Rectal smooth muscle tissue (tissue), 1 donor: ENCODE measurements around the gene SCGB1C2.

Source experiments
- H3K27ac ChIP-seq: one replicate; pipeline ENCODE4 v1.7.0; 2013; ENCODE audit warnings: low read depth, low read length, inconsistent platforms
- H3K27me3 ChIP-seq: one replicate; pipeline ENCODE4 v1.7.0; 2013; ENCODE audit warnings: low read length; ENCODE audit not compliant: control insufficient read depth, insufficient read depth
- H3K36me3 ChIP-seq: one replicate; pipeline ENCODE4 v1.7.0; 2013; ENCODE audit warnings: low read length; ENCODE audit not compliant: control insufficient read depth, insufficient read depth
- H3K4me1 ChIP-seq: one replicate; pipeline ENCODE4 v1.7.0; 2013; ENCODE audit warnings: low read length; ENCODE audit not compliant: control insufficient read depth, insufficient read depth
- H3K4me3 ChIP-seq: one replicate; pipeline ENCODE4 v1.7.0; 2013; ENCODE audit warnings: low read length
- H3K9ac ChIP-seq: one replicate; pipeline ENCODE4 v1.7.0; 2013; ENCODE audit warnings: low read length

Gene SCGB1C2

DNA sequence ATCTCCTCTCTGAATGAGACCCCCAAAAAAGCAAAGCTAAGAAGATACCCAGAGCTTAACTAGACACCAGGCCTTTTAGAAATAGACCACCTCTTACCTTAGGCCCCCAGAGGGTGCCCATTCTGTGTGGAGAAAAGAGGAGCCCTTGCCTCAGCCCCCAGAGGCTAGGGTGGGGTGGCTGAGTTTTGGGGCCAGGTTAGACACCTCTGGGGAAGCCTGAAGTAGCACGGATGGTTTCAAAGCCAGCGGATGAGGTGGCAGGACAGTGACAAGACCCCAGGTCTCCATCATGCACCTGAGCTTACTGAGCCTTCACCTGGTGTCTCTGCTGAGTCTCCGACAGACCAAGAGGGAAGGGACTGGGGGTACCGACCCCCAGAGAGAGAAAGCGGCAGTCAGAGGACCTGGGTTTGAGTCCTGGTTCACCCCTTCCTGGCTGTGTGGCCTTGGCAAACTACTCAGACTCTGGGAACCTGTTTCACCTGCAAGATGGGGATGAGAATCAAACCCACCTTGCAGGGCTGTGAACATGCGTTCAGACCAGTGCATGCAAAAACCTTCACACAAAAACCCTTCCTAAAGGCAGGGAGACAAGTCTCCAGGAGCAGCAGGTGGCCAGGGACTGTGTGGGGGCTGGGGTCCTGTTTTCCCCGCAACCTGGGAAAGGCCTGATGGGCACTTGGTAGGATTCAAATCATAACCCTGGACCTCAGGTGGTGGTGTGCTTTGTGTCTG, 7.7 kb downstream of the SCGB1C2 start:
- Histone ChIP-seq H3K9ac (no peak overlapping the region), H3K27me3 (no peaks in the 10 kb centered on the region), H3K4me3 (no peak overlapping the region), H3K27ac (no peak overlapping the region), H3K36me3 (no peaks in the 10 kb centered on the region), H3K4me1 (no peaks in the 10 kb centered on the region)

DNA sequence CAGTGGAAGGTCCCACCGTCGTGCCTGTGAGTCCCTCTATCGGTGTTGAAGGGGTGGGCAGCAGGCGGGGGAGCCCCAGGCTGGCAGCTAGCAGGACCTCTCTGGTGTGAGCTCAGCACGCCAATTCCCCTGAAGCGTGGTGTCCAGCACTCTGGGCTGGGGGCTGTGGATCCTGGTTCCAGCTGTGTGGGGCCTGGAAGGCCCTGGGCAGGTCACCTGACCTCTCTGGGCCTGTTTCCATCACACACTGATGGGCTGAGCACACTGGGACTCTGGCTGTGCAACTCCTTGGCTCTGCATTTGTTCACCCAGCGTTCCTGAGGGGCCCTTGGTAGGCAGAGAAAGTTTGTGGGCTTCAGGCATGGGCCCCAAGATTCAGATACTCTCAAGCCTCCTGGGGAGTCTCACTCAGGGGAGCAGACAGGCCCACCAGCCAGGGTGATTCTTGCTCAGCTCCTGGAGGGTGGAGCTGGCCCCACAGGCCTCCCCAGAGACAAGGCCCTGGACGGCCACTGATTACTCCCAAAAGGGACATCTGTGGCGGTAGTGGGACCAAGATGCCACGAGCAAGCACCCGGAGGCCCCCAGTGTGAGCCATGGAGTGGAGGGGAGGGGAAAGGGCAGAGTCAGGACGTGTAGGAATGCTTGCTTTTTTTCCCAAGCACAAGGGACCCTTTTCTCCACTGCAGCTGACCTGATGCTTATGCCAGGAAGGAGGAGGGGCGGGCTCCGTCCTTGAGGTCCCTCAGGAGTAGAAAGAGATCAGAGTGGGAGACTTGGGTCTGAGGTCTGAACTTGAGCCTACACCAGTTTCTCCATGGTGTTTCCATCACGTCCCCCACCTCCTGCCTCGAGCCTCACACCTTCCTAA, 8.5 kb downstream of the SCGB1C2 start:
- Histone ChIP-seq H3K27me3 (no peaks in the 10 kb centered on the region), H3K36me3 (no peaks in the 10 kb centered on the region), H3K4me3 (no peak overlapping the region), H3K27ac (no peak overlapping the region), H3K9ac (no peak overlapping the region), H3K4me1 (no peaks in the 10 kb centered on the region)

- H3K27ac ChIP-seq, result no peak overlapping the region
- no peaks in the 10 kb centered on the region for H3K4me1 ChIP-seq
- no peaks in the 10 kb centered on the region for H3K27me3 ChIP-seq
- H3K9ac ChIP-seq, result no peak overlapping the region
- no peak overlapping the region for H3K4me3 ChIP-seq
- H3K36me3 ChIP-seq, result no peaks in the 10 kb centered on the region
Observed at GRCh38 chr17:146546-146945, 9.2 kb downstream of the SCGB1C2 start.

DNA sequence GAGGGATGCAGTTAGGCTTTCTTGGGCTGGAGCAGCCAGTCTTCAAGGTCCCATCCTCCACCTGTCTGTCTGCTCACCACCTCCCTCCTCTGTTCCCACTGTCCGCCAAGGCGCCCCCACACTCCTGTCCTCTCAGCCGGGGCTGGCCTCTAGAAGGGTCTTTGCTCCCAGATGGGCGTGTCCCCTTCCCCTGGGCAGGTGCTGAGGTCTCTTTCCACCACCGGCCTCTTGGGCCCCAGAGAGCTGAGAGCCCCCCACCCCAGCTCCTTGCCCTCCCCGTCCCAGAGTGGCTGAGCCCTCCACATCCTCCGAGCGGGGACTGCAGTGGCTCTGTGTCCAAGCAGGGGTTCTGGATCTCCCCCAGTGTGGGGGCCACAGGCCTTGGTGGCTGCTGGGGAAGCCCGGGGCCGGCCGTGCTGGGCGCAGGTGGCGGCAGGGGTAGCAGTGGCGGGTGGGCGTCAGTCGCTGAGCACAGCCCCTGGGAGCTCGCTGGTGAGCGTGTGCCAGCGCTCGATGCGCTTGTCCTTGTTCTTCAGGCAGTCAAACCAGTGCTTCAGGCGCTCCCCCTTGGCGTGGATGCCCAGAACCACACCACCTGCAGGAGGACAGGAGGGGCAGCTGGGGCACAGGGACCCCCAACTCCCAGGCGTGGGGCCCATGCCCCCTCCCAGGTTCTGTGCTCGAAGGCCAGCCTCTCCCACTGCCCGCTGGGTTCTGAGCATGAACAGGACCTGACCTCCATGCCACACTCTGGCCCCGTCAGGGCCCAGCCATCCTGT, 9.8 kb downstream of the SCGB1C2 start:
- no peak overlapping the region for H3K9ac ChIP-seq
- no peaks in the 10 kb centered on the region for H3K36me3 ChIP-seq
- H3K4me1 ChIP-seq, result no peaks in the 10 kb centered on the region
- H3K4me3 ChIP-seq, result no peak overlapping the region
- H3K27me3 ChIP-seq, result no peaks in the 10 kb centered on the region
- no peak overlapping the region for H3K27ac ChIP-seq

DNA sequence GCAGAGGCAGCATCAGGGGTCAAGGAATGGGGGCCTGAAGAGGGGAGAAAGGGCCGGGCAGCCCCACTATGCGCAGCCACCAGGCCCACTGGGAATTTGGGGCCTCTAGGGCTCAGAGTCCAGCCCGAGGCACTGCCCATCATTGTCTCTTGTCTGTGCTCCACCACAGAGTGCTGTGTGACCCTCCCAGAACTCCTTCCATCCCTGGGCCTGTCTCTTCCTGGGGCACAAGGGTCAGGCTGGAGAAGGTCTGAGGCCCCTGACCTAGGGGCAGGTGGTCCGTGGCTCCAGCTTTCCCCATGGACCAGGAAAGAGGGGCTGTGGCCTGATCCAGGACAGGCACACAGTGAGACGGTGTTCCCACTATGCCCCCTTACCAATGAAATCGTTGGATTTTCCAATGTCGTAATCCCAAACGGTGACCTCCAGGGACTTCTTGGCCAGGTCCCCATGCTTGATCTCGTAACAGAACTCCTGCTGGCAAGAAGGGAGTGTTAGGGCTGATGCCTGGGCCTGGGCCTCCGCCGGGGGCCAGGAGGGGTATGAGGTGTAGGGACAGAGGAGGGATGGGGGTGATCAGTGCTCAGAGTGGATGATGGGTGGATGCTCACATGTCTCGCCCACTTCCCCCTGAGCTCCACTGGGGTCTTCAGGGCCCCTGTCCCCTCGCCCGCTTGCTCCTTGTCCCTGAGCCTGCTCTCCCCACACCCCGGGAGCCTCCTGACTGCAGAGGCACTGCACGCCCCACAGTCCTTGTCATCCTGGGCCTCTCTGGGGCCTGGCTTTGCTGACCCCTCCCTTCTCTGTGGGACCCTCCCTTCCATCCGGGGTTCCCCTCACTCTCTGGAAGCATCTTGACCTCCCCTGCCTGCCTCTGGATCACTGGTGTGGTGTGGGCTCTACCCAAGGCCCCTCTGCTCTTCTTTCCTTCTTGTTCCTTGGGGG, 10.7 kb downstream of the SCGB1C2 start:
- no peak overlapping the region for H3K9ac ChIP-seq
- H3K27ac ChIP-seq, result no peak overlapping the region
- H3K36me3 ChIP-seq, result no peaks in the 10 kb centered on the region

GRCh38 chr17:148757-149156, 11.4 kb downstream of the SCGB1C2 start:
- Histone ChIP-seq H3K4me3 (no peak overlapping the region), H3K36me3 (no peaks in the 10 kb centered on the region)

More for the DNA sequence above, 10.7 kb downstream of the SCGB1C2 start:
- H3K4me3 ChIP-seq, result no peak overlapping the region
- H3K4me1 ChIP-seq, result no peaks in the 10 kb centered on the region
- H3K27me3 ChIP-seq, result no peaks in the 10 kb centered on the region

GRCh38 chr17:149231-149630, 11.9 kb downstream of the SCGB1C2 start:
- H3K9ac ChIP-seq, result no peak overlapping the region
- H3K36me3 ChIP-seq, result no peaks in the 10 kb centered on the region
- no peak overlapping the region for H3K27ac ChIP-seq
- no peaks in the 10 kb centered on the region for H3K27me3 ChIP-seq
- H3K4me3 ChIP-seq, result no peak overlapping the region
- no peaks in the 10 kb centered on the region for H3K4me1 ChIP-seq

More at GRCh38 chr17:148757-149156, 11.4 kb downstream of the SCGB1C2 start:
- no peaks in the 10 kb centered on the region for H3K4me1 ChIP-seq
- H3K27me3 ChIP-seq, result no peaks in the 10 kb centered on the region
- H3K27ac ChIP-seq, result no peak overlapping the region
- no peak overlapping the region for H3K9ac ChIP-seq

GRCh38 chr17:149897-150584, 12.7 kb downstream of the SCGB1C2 start:
- no peak overlapping the region for H3K27ac ChIP-seq
- no peaks in the 10 kb centered on the region for H3K27me3 ChIP-seq
- no peaks in the 10 kb centered on the region for H3K36me3 ChIP-seq
- H3K4me1 ChIP-seq, result no peaks in the 10 kb centered on the region
- H3K4me3 ChIP-seq, result no peak overlapping the region
- no peak overlapping the region for H3K9ac ChIP-seq

- no peaks in the 10 kb centered on the region for H3K4me1 ChIP-seq
- H3K4me3 ChIP-seq, result no peak overlapping the region
- H3K36me3 ChIP-seq, result no peaks in the 10 kb centered on the region
- H3K27me3 ChIP-seq, result no peaks in the 10 kb centered on the region
- H3K27ac ChIP-seq, result no peak overlapping the region
- H3K9ac ChIP-seq, result no peak overlapping the region
Observed at GRCh38 chr17:151004-151403, 13.6 kb downstream of the SCGB1C2 start.

DNA sequence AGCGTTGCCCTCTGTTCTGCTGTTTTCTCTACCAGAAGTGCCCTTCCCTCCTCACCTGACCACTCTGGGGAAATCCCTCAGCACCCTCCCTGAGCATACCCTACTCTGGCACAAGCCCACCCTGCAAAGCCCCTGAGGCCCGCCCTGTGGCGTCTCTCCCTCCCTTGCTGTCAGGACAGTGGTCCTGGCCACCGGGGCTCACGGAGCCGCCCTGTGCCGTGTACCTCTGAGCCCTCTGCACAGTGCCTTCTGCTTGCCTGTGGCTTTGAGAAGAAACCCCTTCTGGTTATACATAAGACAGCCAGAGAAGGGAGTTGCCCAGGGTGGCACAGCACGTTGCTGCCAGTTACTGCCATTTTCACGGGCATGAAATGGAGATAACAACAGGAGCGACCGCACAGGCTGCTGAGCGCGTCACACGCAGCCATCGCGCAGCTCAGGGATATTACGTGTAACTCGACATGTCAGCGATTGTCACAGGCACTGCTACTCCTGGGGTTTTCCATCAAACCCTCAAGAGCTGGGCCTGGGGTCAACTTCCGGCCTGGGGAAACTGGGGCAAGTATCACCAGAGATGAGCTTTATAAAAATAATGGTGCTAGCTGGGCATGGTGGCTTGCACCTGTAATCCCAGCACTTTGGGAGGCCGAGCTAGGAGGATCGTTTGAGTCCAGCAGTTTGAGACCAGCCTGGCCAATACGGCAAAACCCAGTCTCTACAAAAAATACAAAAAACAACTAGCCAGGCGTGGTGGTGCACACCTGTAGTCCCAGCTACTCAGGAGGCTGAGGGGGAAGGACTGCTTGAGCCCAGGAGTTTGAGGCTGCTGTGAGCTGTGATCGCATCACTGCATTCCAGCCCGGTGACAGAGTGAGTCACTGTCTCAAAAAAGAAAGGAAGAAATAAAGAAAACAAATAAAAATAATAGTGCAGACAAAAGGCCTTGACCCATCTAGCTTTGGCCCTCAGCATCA, 14.8 kb downstream of the SCGB1C2 start:
- no peaks in the 10 kb centered on the region for H3K36me3 ChIP-seq

More for the DNA sequence above, 14.8 kb downstream of the SCGB1C2 start:
- H3K27ac ChIP-seq, result no peak overlapping the region
- no peak overlapping the region for H3K9ac ChIP-seq
- no peaks in the 10 kb centered on the region for H3K4me1 ChIP-seq
- no peaks in the 10 kb centered on the region for H3K27me3 ChIP-seq
- no peak overlapping the region for H3K4me3 ChIP-seq
